CD4-positive, CD25-positive, alpha-beta regulatory T cell (primary cell): ENCODE measurements around the gene ADCY2. TPM values are rescaled to one million over a fixed set of nuclear protein-coding genes. Genes with fewer than 3 reads are reported as not detected.

Source experiments
- ATAC-seq, 2 donors: fragments of 150-1000 bp; cut with Tn5 transposase; one replicate each; pipeline ENCODE4 v1.10.0; 2021; ENCODE audit warnings: low read depth in 2 of 2, moderate number of reproducible peaks in 2 of 2, moderate library complexity in 1 of 2
- DNase-seq, 3 donors: peaks; one replicate each; pipeline versions ENCODE4 v3.0.0 to v3.0.0-alpha.2; 2012 to 2022; ENCODE audit warnings: mixed read lengths in 1 of 3
- H3K27ac ChIP-seq: one replicate; pipeline ENCODE4 v1.7.0; 2013; ENCODE audit warnings: mild to moderate bottlenecking, low read length; ENCODE audit not compliant: insufficient read depth, poor library complexity, severe bottlenecking
- H3K27me3 ChIP-seq: one replicate; pipeline ENCODE4 v1.7.0; 2013; ENCODE audit warnings: low read length; ENCODE audit not compliant: control insufficient read depth, insufficient read depth
- H3K36me3 ChIP-seq: one replicate; pipeline ENCODE4 v1.7.0; 2013; ENCODE audit warnings: mild to moderate bottlenecking, low read length, moderate library complexity; ENCODE audit not compliant: control insufficient read depth, insufficient read depth
- H3K4me1 ChIP-seq: 2 replicates; pipeline ENCODE4 v1.7.0; 2013; ENCODE audit warnings: mild to moderate bottlenecking, low read length; ENCODE audit not compliant: insufficient read depth, control insufficient read depth, poor library complexity, severe bottlenecking
- H3K4me3 ChIP-seq: one replicate; pipeline ENCODE4 v1.7.0; 2013; ENCODE audit warnings: low read depth, mild to moderate bottlenecking, low read length, moderate library complexity
- H3K9me3 ChIP-seq, 2 experiments: 1 replicate in 1 of 2; 2 replicates in 1 of 2; pipeline ENCODE4 v1.7.0; 2013; ENCODE audit warnings: low read length in 2 of 2, mild to moderate bottlenecking in 1 of 2, moderate library complexity in 1 of 2; ENCODE audit not compliant: control insufficient read depth in 2 of 2
- H3K27ac Mint-ChIP-seq, 3 donors: one replicate each; pipeline ENCODE4 v1.8.0; 2020 to 2022; ENCODE audit warnings: mild to moderate bottlenecking in 3 of 3, mixed read lengths in 3 of 3, moderate library complexity in 2 of 3
- H3K27me3 Mint-ChIP-seq: one replicate; pipeline ENCODE4 v1.8.0; 2022; ENCODE audit warnings: mild to moderate bottlenecking, mixed read lengths
- H3K36me3 Mint-ChIP-seq: one replicate; pipeline ENCODE4 v1.8.0; 2020; ENCODE audit warnings: mixed read lengths
- H3K4me1 Mint-ChIP-seq, 4 donors: one replicate each; pipeline ENCODE4 v1.8.0; 2020 to 2022; ENCODE audit warnings: mixed read lengths in 4 of 4, mild to moderate bottlenecking in 1 of 4
- H3K4me3 Mint-ChIP-seq, 4 donors: one replicate each; pipeline ENCODE4 v1.8.0; 2020 to 2022; ENCODE audit warnings: mild to moderate bottlenecking in 4 of 4, mixed read lengths in 4 of 4, moderate library complexity in 3 of 4
- H3K9me3 Mint-ChIP-seq, 7 donors: one replicate each; pipeline ENCODE4 v1.8.0; 2020 to 2022; ENCODE audit warnings: mixed read lengths in 7 of 7, mild to moderate bottlenecking in 3 of 7, moderate library complexity in 2 of 7
- polyA plus RNA-seq, 4 donors: library from polyadenylated mRNA; unstranded; fragments of 300-500 nt; fragmentation: Illumina TruSeq; gene quantifications; one replicate each; pipeline ENCODE4 v1.2.3, GENCODE V29; 2021
- total RNA-seq: library from RNA; stranded (reverse); gene quantifications from one replicate; pipeline ENCODE4 v1.2.3, GENCODE V29; 2022

The ADCY2 gene
- total and polyA plus RNA-seq, 5 donors from 2014 or later = not detected

- H3K4me1 ChIP-seq = no peaks in the 10 kb centered on the region
- no peak overlapping the region for H3K27ac ChIP-seq
- Mint-ChIP-seq H3K27ac (no peak overlapping the region), H3K4me1 (peaks cover 0 to 4% (median 0%) of the 10 kb centered on the region in 4 donors), H3K4me3 (peak overlapping the region in 1 of 4 donors; percentile 12), H3K9me3 (peaks cover 0 to 1% (median 0%) of the 10 kb centered on the region in 7 donors), H3K36me3 (no peaks in the 10 kb centered on the region), H3K27me3 (peaks cover 31% of the 10 kb centered on the region)
- ATAC-seq (no peak), DNase-seq (no peak)
- H3K36me3 ChIP-seq = no peaks in the 10 kb centered on the region
- H3K4me3 ChIP-seq = no peak overlapping the region
- H3K9me3 ChIP-seq = no peaks in the 10 kb centered on the region
- H3K27me3 ChIP-seq = peaks cover 3% of the 10 kb centered on the region
These were observed 417.1 kb downstream of the ADCY2 start for GRCh38 chr5:7813007-7813406.

GRCh38 chr5:7813576-7813975 lies 417.6 kb downstream of the ADCY2 start:
- ATAC-seq = no peak
- Mint-ChIP-seq H3K36me3 (no peaks in the 10 kb centered on the region), H3K4me1 (peaks cover 0 to 4% (median 0%) of the 10 kb centered on the region in 4 donors)

GRCh38 chr5:7814816-7815215 lies 418.9 kb downstream of the ADCY2 start:
- DNase-seq (no peak), ATAC-seq (no peak)
- no peaks in the 10 kb centered on the region for H3K36me3 Mint-ChIP-seq
- H3K27me3 Mint-ChIP-seq = peaks cover 31% of the 10 kb centered on the region
- no peaks in the 10 kb centered on the region for H3K9me3 ChIP-seq
- peaks cover 3% of the 10 kb centered on the region for H3K27me3 ChIP-seq
- H3K27ac Mint-ChIP-seq = no peak overlapping the region
- no peak overlapping the region for H3K4me3 ChIP-seq
- H3K4me3 Mint-ChIP-seq = no peak overlapping the region
- no peaks in the 10 kb centered on the region for H3K4me1 ChIP-seq
- H3K4me1 Mint-ChIP-seq = peaks cover 0 to 4% (median 0%) of the 10 kb centered on the region in 4 donors
- no peaks in the 10 kb centered on the region for H3K36me3 ChIP-seq
- H3K27ac ChIP-seq = no peak overlapping the region
- no peaks in the 10 kb centered on the region for H3K9me3 Mint-ChIP-seq

More at GRCh38 chr5:7813576-7813975, 417.6 kb downstream of the ADCY2 start:
- H3K9me3 Mint-ChIP-seq = peaks cover 0 to 1% (median 0%) of the 10 kb centered on the region in 7 donors
- no peak overlapping the region for H3K4me3 Mint-ChIP-seq
- H3K4me1 ChIP-seq = no peaks in the 10 kb centered on the region
- no peak overlapping the region for H3K4me3 ChIP-seq
- H3K27ac ChIP-seq = no peak overlapping the region
- no peaks in the 10 kb centered on the region for H3K9me3 ChIP-seq
- no peak for DNase-seq
- H3K36me3 ChIP-seq = no peaks in the 10 kb centered on the region
- H3K27me3 Mint-ChIP-seq = peaks cover 31% of the 10 kb centered on the region
- no peak overlapping the region for H3K27ac Mint-ChIP-seq
- H3K27me3 ChIP-seq = peaks cover 3% of the 10 kb centered on the region

GRCh38 chr5:7815892-7816534 lies 420.1 kb downstream of the ADCY2 start:
- Mint-ChIP-seq H3K4me1 (peaks cover 0 to 4% (median 0%) of the 10 kb centered on the region in 4 donors), H3K4me3 (no peak overlapping the region), H3K9me3 (no peaks in the 10 kb centered on the region), H3K27me3 (peaks cover 31% of the 10 kb centered on the region), H3K27ac (no peak overlapping the region), H3K36me3 (no peaks in the 10 kb centered on the region)
- ATAC-seq = peak in 1 of 2 donors; percentile 64
- Histone ChIP-seq H3K27me3 (no peaks in the 10 kb centered on the region), H3K36me3 (no peaks in the 10 kb centered on the region), H3K4me3 (no peak overlapping the region), H3K27ac (no peak overlapping the region), H3K4me1 (no peaks in the 10 kb centered on the region), H3K9me3 (no peaks in the 10 kb centered on the region)
- peak; percentile 23 to 39 (median 34) for DNase-seq

- H3K27me3 ChIP-seq = no peaks in the 10 kb centered on the region
- Mint-ChIP-seq H3K27ac (no peak overlapping the region), H3K4me1 (peaks cover 0 to 4% (median 0%) of the 10 kb centered on the region in 4 donors), H3K27me3 (peaks cover 31% of the 10 kb centered on the region), H3K4me3 (no peak overlapping the region), H3K9me3 (no peaks in the 10 kb centered on the region), H3K36me3 (no peaks in the 10 kb centered on the region)
- H3K27ac ChIP-seq = no peak overlapping the region
- DNase-seq = no peak
- no peaks in the 10 kb centered on the region for H3K36me3 ChIP-seq
- H3K4me1 ChIP-seq = no peaks in the 10 kb centered on the region
- no peak for ATAC-seq
- no peaks in the 10 kb centered on the region for H3K9me3 ChIP-seq
- no peak overlapping the region for H3K4me3 ChIP-seq
These were observed 420.6 kb downstream of the ADCY2 start for GRCh38 chr5:7816535-7816901.

- no peaks in the 10 kb centered on the region for H3K9me3 Mint-ChIP-seq
- H3K27ac Mint-ChIP-seq = no peak overlapping the region
- H3K4me1 Mint-ChIP-seq = no peaks in the 10 kb centered on the region
- Histone ChIP-seq H3K4me1 (no peaks in the 10 kb centered on the region), H3K4me3 (no peak overlapping the region), H3K27me3 (no peaks in the 10 kb centered on the region), H3K27ac (no peak overlapping the region), H3K36me3 (no peaks in the 10 kb centered on the region), H3K9me3 (no peaks in the 10 kb centered on the region)
- ATAC-seq (no peak), DNase-seq (no peak)
- H3K4me3 Mint-ChIP-seq = no peak overlapping the region
- no peaks in the 10 kb centered on the region for H3K36me3 Mint-ChIP-seq
- H3K27me3 Mint-ChIP-seq = no peaks in the 10 kb centered on the region
These were observed 426.5 kb downstream of the ADCY2 start for GRCh38 chr5:7822449-7822848.

- ATAC-seq = no peak
- no peak overlapping the region for H3K27ac Mint-ChIP-seq
- no peaks in the 10 kb centered on the region for H3K9me3 Mint-ChIP-seq
- no peak overlapping the region for H3K4me3 Mint-ChIP-seq
- Histone ChIP-seq H3K9me3 (no peaks in the 10 kb centered on the region), H3K36me3 (no peaks in the 10 kb centered on the region), H3K4me3 (no peak overlapping the region), H3K27me3 (no peaks in the 10 kb centered on the region), H3K4me1 (no peaks in the 10 kb centered on the region), H3K27ac (no peak overlapping the region)
- no peak for DNase-seq
- H3K36me3 Mint-ChIP-seq = no peaks in the 10 kb centered on the region
- H3K27me3 Mint-ChIP-seq = peaks cover 1% of the 10 kb centered on the region
- H3K4me1 Mint-ChIP-seq = no peaks in the 10 kb centered on the region
These were observed 427.7 kb downstream of the ADCY2 start for GRCh38 chr5:7823594-7823993.

- ATAC-seq = no peak
- Histone ChIP-seq H3K36me3 (no peaks in the 10 kb centered on the region), H3K27ac (no peak overlapping the region), H3K4me3 (no peak overlapping the region), H3K9me3 (no peaks in the 10 kb centered on the region), H3K27me3 (no peaks in the 10 kb centered on the region), H3K4me1 (no peaks in the 10 kb centered on the region)
- Mint-ChIP-seq H3K4me3 (no peak overlapping the region), H3K9me3 (no peaks in the 10 kb centered on the region), H3K27me3 (peaks cover 4% of the 10 kb centered on the region), H3K4me1 (no peaks in the 10 kb centered on the region), H3K27ac (no peak overlapping the region), H3K36me3 (no peaks in the 10 kb centered on the region)
- DNase-seq = no peak
These were observed 429.1 kb downstream of the ADCY2 start for GRCh38 chr5:7824995-7825394.
